Thoracic aorta (tissue), 2 donors: ENCODE measurements around the gene ZNF296. TPM values are rescaled to one million over a fixed set of nuclear protein-coding genes. Genes with fewer than 3 reads are reported as not detected.

Experiments
- ATAC-seq: fragments of 150-250 bp; one replicate; pipeline ENCODE4 v1.8.0; 2017; ENCODE audit warnings: low read depth; ENCODE audit not compliant: insufficient number of reproducible peaks, low FRiP score
- DNase-seq: peaks from one replicate; pipeline ENCODE4 v3.0.0-alpha.2; 2020; ENCODE audit warnings: low spot score
- H3K27ac ChIP-seq, 2 donors: fragments of 200-600 bp; sonication (generic); 1 replicate in 1 of 2; 2 replicates in 1 of 2; pipeline ENCODE4 v1.5.1; 2016; ENCODE audit warnings: mild to moderate bottlenecking in 2 of 2, moderate library complexity in 2 of 2
- H3K27me3 ChIP-seq: fragments of 200-600 bp; sonication (generic); replicated peaks from 2 replicates; pipeline ENCODE4 v1.6.0; 2016; ENCODE audit warnings: mild to moderate bottlenecking; ENCODE audit not compliant: insufficient read depth
- H3K36me3 ChIP-seq: fragments of 200-600 bp; sonication (generic); one replicate; pipeline ENCODE4 v1.5.1; 2016
- H3K4me1 ChIP-seq, 2 donors: fragments of 200-600 bp; sonication (generic); 1 replicate in 1 of 2; 2 replicates in 1 of 2; pipeline versions ENCODE4 v1.5.1 to v1.6.0; 2016; ENCODE audit warnings: low read depth in 2 of 2, mild to moderate bottlenecking in 1 of 2; ENCODE audit not compliant: control insufficient read depth in 1 of 2
- H3K4me3 ChIP-seq: fragments of 200-600 bp; sonication (generic); 2 replicates; pipeline ENCODE4 v1.5.1; 2016; ENCODE audit warnings: mild to moderate bottlenecking
- H3K9me3 ChIP-seq: fragments of 200-600 bp; sonication (generic); 2 replicates; pipeline ENCODE4 v1.5.1; 2016
- total RNA-seq, 2 donors: library from RNA; depleted of rRNA; stranded (reverse); fragments of >200 nt; gene quantifications; one replicate each; pipeline versions ENCODE4 v1.1.0 to v1.2.3, GENCODE V29; 2016
- TF ChIP-seq, protein P1 (sequence below): fragments of 200-600 bp; sonication (generic); IDR thresholded peaks from one replicate; pipeline ENCODE4 v1.5.1; 2019; ENCODE audit warnings: antibody characterized with exemption

Gene ZNF296
- total RNA-seq, 2 donors from 2014 or later = 1.5 to 1.8 TPM

DNA sequence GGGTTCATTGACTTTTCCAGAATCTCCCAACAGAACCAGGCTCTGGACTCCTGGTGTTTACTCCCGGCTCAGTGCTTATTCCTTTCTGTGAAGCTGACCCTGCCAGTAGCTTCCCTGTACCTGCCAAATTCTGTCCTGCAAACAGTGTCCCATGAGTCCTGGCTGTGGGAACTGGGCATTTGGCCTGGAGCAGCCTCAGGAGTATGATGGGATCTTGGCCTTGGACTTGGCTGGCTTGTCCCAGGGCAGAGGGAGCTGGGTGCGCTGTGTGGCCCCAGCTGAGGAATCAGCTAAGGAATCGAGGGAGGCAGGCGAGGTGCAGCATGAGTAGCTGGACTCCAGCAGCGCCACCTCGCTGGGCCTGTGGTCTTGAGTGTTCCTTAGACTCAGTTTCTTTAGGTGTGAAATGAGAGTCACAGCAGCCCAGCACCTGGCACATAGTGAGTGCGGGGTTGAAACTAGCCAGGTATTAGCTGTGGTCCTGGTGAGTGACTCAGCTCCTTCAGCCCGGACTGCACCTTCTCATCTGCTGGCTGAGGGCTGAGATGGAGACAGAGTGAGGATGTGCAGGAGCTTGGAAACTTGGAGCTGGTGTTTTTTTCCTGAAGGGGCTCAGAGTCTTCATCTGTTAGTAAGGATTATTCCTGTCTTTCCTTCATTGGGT lies 27.1 kb downstream of the ZNF296 start:
- H3K27ac ChIP-seq = no peak overlapping the region
- no peaks in the 10 kb centered on the region for H3K9me3 ChIP-seq
- peaks cover 4 to 16% of the 10 kb centered on the region in 2 donors for H3K4me1 ChIP-seq
- TF ChIP-seq, protein P1, sequence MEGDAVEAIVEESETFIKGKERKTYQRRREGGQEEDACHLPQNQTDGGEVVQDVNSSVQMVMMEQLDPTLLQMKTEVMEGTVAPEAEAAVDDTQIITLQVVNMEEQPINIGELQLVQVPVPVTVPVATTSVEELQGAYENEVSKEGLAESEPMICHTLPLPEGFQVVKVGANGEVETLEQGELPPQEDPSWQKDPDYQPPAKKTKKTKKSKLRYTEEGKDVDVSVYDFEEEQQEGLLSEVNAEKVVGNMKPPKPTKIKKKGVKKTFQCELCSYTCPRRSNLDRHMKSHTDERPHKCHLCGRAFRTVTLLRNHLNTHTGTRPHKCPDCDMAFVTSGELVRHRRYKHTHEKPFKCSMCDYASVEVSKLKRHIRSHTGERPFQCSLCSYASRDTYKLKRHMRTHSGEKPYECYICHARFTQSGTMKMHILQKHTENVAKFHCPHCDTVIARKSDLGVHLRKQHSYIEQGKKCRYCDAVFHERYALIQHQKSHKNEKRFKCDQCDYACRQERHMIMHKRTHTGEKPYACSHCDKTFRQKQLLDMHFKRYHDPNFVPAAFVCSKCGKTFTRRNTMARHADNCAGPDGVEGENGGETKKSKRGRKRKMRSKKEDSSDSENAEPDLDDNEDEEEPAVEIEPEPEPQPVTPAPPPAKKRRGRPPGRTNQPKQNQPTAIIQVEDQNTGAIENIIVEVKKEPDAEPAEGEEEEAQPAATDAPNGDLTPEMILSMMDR = no peak
- H3K36me3 ChIP-seq = peaks cover 20% of the 10 kb centered on the region
- no peaks in the 10 kb centered on the region for H3K27me3 ChIP-seq
- H3K4me3 ChIP-seq = no peak overlapping the region
- ATAC-seq = no peak
- DNase-seq = no peak

DNA sequence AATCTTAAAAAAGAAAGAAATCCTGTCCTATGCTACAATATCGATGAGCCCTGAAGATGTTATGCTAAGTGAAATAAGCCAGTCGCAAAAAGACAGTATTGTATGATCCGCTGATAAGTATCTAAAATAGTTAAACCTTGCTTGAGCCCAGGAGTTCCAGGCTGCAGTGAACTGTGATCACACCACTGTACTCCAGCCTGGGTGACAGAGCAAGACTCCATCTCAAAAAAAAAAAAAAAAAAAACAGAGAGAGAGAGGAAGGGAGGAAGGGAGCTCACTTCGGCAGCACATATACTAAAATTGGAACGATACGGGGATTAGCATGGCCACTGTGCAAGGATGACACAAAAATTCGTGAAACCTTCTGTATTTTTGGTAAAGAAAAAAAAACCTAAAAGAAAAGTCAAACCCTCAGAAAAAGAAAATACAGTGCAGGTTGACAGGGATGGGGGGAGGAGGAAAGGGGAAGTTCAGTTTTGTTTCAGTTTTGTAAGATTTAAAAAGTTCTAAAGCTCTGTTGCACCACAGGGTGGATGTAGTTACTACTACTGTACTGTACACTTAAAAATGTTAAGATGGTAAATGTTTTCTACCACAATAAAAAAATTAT lies 29.0 kb downstream of the ZNF296 start:
- no peak for DNase-seq
- H3K4me3 ChIP-seq = no peak overlapping the region
- no peaks in the 10 kb centered on the region for H3K27me3 ChIP-seq
- no peak overlapping the region for H3K27ac ChIP-seq
- no peaks in the 10 kb centered on the region for H3K9me3 ChIP-seq
- peaks cover 4 to 16% of the 10 kb centered on the region in 2 donors for H3K4me1 ChIP-seq
- ATAC-seq = no peak
- H3K36me3 ChIP-seq = peaks cover 17% of the 10 kb centered on the region
- TF ChIP-seq, protein P1 = no peak

DNA sequence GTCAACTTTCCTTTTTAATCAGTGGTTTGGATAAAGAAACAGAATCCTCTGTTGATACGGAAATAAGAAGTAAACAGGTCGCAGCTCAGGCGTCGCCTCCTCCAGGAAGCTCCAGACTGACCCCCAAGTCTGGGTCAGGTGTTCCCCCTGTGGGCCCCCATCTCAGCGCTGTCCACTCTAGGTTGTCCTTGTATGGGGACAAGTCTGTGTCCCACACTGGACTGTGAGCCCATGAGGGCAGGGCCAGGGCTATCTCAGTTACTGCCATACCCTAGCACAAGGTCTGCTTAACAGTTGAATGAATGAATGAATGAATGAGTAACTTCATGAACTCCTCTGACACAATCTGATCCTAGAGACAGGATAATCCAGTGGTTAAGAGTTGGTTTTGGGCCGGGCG lies 29.9 kb downstream of the ZNF296 start:
- no peak for ATAC-seq
- peaks cover 24% of the 10 kb centered on the region for H3K36me3 ChIP-seq

DNA sequence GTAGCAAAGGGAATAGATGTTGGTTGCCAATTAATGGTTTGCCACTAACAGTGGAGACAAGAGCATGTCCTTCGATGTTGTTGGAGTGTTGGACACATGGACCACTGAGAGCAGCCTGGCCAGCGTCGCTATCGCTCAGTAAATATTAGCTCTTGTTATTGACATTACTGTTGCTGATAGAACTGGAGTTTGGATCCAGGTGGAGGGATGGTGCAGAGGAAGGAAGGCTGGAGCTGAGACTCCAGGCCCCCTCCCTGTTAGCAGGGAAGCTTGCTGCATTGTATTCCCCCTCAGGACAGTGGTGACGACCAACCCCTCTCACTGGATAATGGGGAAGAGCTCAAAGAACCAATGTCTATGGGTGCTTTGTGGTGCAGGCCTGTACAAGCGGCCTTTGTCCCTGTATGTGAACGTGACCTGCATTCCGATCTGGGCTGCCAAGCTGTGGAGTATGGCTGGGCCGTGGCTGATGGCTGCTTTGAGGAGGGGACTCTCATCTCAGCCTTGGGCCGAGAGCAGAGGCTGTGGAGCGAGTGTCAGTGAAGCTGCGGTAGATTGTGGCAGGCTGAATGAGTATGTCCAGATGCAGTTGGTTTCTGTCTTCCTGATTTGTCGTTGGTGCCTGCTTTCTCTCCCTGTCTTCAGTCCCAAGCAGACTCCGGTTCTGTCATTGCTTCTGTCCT lies 30.5 kb downstream of the ZNF296 start:
- Histone ChIP-seq H3K4me1 (peaks cover 8 to 30% of the 10 kb centered on the region in 2 donors), H3K4me3 (no peak overlapping the region), H3K9me3 (no peaks in the 10 kb centered on the region), H3K36me3 (peaks cover 25% of the 10 kb centered on the region), H3K27me3 (no peaks in the 10 kb centered on the region), H3K27ac (no peak overlapping the region)
- DNase-seq = no peak
- no peak for ATAC-seq
- TF ChIP-seq, protein P1 = no peak

More for the DNA sequence above, 29.9 kb downstream of the ZNF296 start:
- Histone ChIP-seq H3K4me1 (peaks cover 4 to 25% of the 10 kb centered on the region in 2 donors), H3K27ac (no peak overlapping the region), H3K9me3 (no peaks in the 10 kb centered on the region), H3K27me3 (no peaks in the 10 kb centered on the region), H3K4me3 (no peak overlapping the region)
- no peak for DNase-seq
- TF ChIP-seq, protein P1 = no peak

DNA sequence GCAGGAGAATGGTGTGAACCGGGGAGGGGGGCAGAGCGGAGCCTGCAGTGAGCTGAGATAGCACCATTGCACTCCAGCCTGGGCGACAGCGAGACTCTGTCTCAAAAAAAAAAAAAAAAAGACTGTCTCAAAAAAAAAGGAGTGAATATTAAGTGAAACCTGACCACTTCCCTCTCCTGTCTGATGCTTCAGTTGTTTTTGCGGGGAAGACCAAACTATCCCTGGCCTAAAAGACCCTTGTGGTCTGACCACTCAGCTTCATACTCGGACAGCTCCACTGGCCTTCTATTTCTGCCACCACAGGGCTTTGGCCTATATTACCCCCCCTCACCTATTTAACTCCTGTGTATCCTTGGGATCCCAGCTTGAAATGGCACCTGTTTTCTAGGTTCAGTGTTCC lies 35.2 kb downstream of the ZNF296 start:
- ATAC-seq (no peak), DNase-seq (no peak)

More for the DNA sequence above, 35.2 kb downstream of the ZNF296 start:
- no peak overlapping the region for H3K27ac ChIP-seq
- H3K27me3 ChIP-seq = no peaks in the 10 kb centered on the region
- peaks cover 33% of the 10 kb centered on the region for H3K36me3 ChIP-seq
- H3K4me1 ChIP-seq = peaks cover 24 to 40% of the 10 kb centered on the region in 2 donors
- no peak overlapping the region for H3K4me3 ChIP-seq
- TF ChIP-seq, protein P1 = no peak
- no peaks in the 10 kb centered on the region for H3K9me3 ChIP-seq
